ENCODE measurements around the gene GAMT. TPM values are rescaled to one million over a fixed set of nuclear protein-coding genes. Genes with fewer than 3 reads are reported as not detected.

GAMT gene
- total and polyA plus RNA-seq, 2 donors (not counting 3 experiments of a cell fraction or from before 2014, with no cell fraction given): 22.1 to 36.9 TPM

- FAIRE-seq (no peak), DNase-seq (ENCODE audit: low read depth, low spot score) (no peak)
- intact Hi-C loops (cut with micrococcal nuclease): no loop called here
- ChIA-PET POLR2A (no interaction called here), CTCF (no interaction called here)
- H3K27me3 ChIP-seq (ENCODE audit: control insufficient read depth in 2 of 2, insufficient read depth in 2 of 2, low read length in 2 of 2): no peaks in the 10 kb centered on the region
- no peak overlapping the region for H3K9ac ChIP-seq (replicated peaks; ENCODE audit: extremely low read depth, insufficient read depth, low read length)
- H3K4me2 ChIP-seq (ENCODE audit: insufficient read depth, low read length): no peak overlapping the region
- H3K4me1 ChIP-seq (ENCODE audit: control insufficient read depth, extremely low read depth, insufficient read depth, low read length): no peaks in the 10 kb centered on the region
- no peak overlapping the region for H2AFZ ChIP-seq (ENCODE audit: low read depth, low read length)
- BruUV-seq (replicated peaks): no TSS peak
- H3K36me3 ChIP-seq (ENCODE audit: control insufficient read depth in 2 of 2, extremely low read depth in 1 of 2, insufficient read depth in 2 of 2, low read length in 2 of 2): peaks cover 2 to 50% of the 10 kb centered on the region in 2 experiments
- no peaks in the 10 kb centered on the region for H3K9me3 ChIP-seq (replicated peaks; ENCODE audit: control insufficient read depth, insufficient read depth, low read length)
- TF ChIP-seq POLR2AphosphoS5 (IDR thresholded peaks at IDR 0.05; ENCODE audit: insufficient read depth, low read depth, low read length) (no peak), JUN (IDR thresholded peaks at IDR 0.05; ENCODE audit: borderline replicate concordance, insufficient read depth, insufficient read length, low read depth) (no peak), GATA2 (IDR thresholded peaks at IDR 0.05; ENCODE audit: insufficient read depth, insufficient read length, low read depth, low read length) (no peak), EZH2 (IDR thresholded peaks at IDR 0.05; ENCODE audit: borderline replicate concordance, low read depth, low read length, severe bottlenecking) (no peak), POLR2A (IDR thresholded peaks at IDR 0.05; ENCODE audit: low read depth, low read length) (no peak), FOS (IDR thresholded peaks at IDR 0.05; ENCODE audit: borderline replicate concordance, insufficient read depth, low read length) (no peak), MAX (IDR thresholded peaks at IDR 0.05; ENCODE audit: insufficient read depth, insufficient read length) (no peak), CTCF (IDR thresholded peaks at IDR 0.05; ENCODE audit: extremely low read depth in 1 of 2, insufficient read depth in 1 of 2, low read depth in 1 of 2, low read length in 2 of 2) (no peak), MYC (IDR thresholded peaks at IDR 0.05; ENCODE audit: low read depth, low read length) (no peak)
- no peaks in the 10 kb centered on the region for H3K9me1 ChIP-seq (replicated peaks; ENCODE audit: control insufficient read depth, extremely low read depth, insufficient read depth, low read length)
- no peak overlapping the region for H3K27ac ChIP-seq (ENCODE audit: insufficient read depth, low read depth, low read length)
- peaks cover 2% of the 10 kb centered on the region for H3K79me2 ChIP-seq (ENCODE audit: control insufficient read depth, insufficient read depth, low read length)
- dilution Hi-C loops (cut with MboI; ENCODE audit: extremely low pct_ligation_motif_present, low sequenced_read_pairs): no loop called here
- no peak overlapping the region for H3K4me3 ChIP-seq (replicated peaks in 1 of 3; ENCODE audit: insufficient read depth in 1 of 3, low read depth in 1 of 3, low read length in 3 of 3)
- H4K20me1 ChIP-seq (replicated peaks; ENCODE audit: control insufficient read depth, extremely low read depth, insufficient read depth, low read length): no peaks in the 10 kb centered on the region
Observed at GRCh38 chr19:1433119-1434039, 32.0 kb upstream of the GAMT start.
